Liver (tissue), 9 donors: Measurements from ENCODE around the gene CTNNAL1. TPM values are rescaled to one million over a fixed set of nuclear protein-coding genes. Genes with fewer than 3 reads are reported as not detected.

Experiments used
- DNase-seq: peaks from one replicate; pipeline ENCODE4 v3.0.0-alpha.2; 2017; ENCODE audit warnings: low spot score
- H3K27ac ChIP-seq, 2 donors: one replicate each; pipeline ENCODE4 v1.7.0; 2013; ENCODE audit warnings: inconsistent platforms in 2 of 2, low read length in 2 of 2, control low read depth in 1 of 2, low read depth in 1 of 2, mild to moderate bottlenecking in 1 of 2
- H3K27me3 ChIP-seq, 4 donors: one replicate each; pipeline versions ENCODE4 v1.6.1 to v1.7.0; 2013; ENCODE audit warnings: low read length in 3 of 4, inconsistent platforms in 1 of 4, mild to moderate bottlenecking in 1 of 4, moderate library complexity in 1 of 4; ENCODE audit not compliant: control insufficient read depth in 4 of 4, insufficient read depth in 4 of 4
- H3K36me3 ChIP-seq, 4 donors: one replicate each; pipeline versions ENCODE4 v1.6.1 to v1.7.0; 2013; ENCODE audit warnings: low read length in 3 of 4, mild to moderate bottlenecking in 3 of 4, low read depth in 1 of 4, moderate library complexity in 1 of 4; ENCODE audit not compliant: control insufficient read depth in 4 of 4, insufficient read depth in 3 of 4
- H3K4me1 ChIP-seq, 4 donors: one replicate each; pipeline versions ENCODE4 v1.6.1 to v1.7.0; 2013; ENCODE audit warnings: low read length in 3 of 4, mild to moderate bottlenecking in 3 of 4, moderate library complexity in 1 of 4; ENCODE audit not compliant: control insufficient read depth in 4 of 4, insufficient read depth in 4 of 4
- H3K4me3 ChIP-seq, 3 donors: one replicate each; pipeline versions ENCODE4 v1.6.1 to v1.7.0; 2013; ENCODE audit warnings: low read length in 3 of 3, control low read depth in 1 of 3, low read depth in 1 of 3, mild to moderate bottlenecking in 1 of 3
- H3K9ac ChIP-seq, 2 donors: one replicate each; pipeline ENCODE4 v1.7.0; 2013; ENCODE audit warnings: low read length in 2 of 2, mild to moderate bottlenecking in 2 of 2, moderate library complexity in 2 of 2, control low read depth in 1 of 2, low read depth in 1 of 2
- H3K9me3 ChIP-seq, 4 donors: one replicate each; pipeline versions ENCODE4 v1.6.1 to v1.7.0; 2013; ENCODE audit warnings: low read length in 3 of 4; ENCODE audit not compliant: control insufficient read depth in 4 of 4
- ATF3 ChIP-seq: IDR thresholded peaks from 2 replicates; pipeline ENCODE4 v1.6.1; 2016; ENCODE audit warnings: antibody characterized with exemption
- CTCF ChIP-seq: fragments of 150-350 bp; IDR thresholded peaks from 2 replicates; pipeline ENCODE4 v1.5.1; 2017; ENCODE audit warnings: improper control_type of control experiment, low read depth, low read length; ENCODE audit not compliant: missing input control
- EGR1 ChIP-seq, 2 donors: IDR thresholded peaks; 2 replicates each; pipeline ENCODE4 v1.6.1; 2016 to 2018; ENCODE audit warnings: antibody characterized with exemption in 2 of 2, low read depth in 2 of 2
- FOXA1 ChIP-seq: IDR thresholded peaks from 2 replicates; pipeline ENCODE4 v1.6.1; 2016; ENCODE audit warnings: antibody characterized with exemption
- FOXA2 ChIP-seq: IDR thresholded peaks from 2 replicates; pipeline ENCODE4 v1.6.1; 2016; ENCODE audit warnings: antibody characterized with exemption
- GABPA ChIP-seq, 2 donors: IDR thresholded peaks in 1 of 2; conservative IDR thresholded peaks in 1 of 2; 2 replicates each; pipeline ENCODE4 v1.6.1; 2016; ENCODE audit warnings: antibody characterized with exemption in 2 of 2, mild to moderate bottlenecking in 1 of 2, moderate library complexity in 1 of 2
- HNF4A ChIP-seq, 2 donors: conservative IDR thresholded peaks; 2 replicates each; pipeline ENCODE4 v1.6.1; 2016; ENCODE audit warnings: antibody characterized with exemption in 2 of 2, mild to moderate bottlenecking in 2 of 2
- HNF4G ChIP-seq: IDR thresholded peaks from 2 replicates; pipeline ENCODE4 v1.6.1; 2016; ENCODE audit warnings: antibody characterized with exemption
- JUND ChIP-seq, 2 donors: IDR thresholded peaks; 2 replicates each; pipeline ENCODE4 v1.6.1; 2016; ENCODE audit warnings: antibody characterized with exemption in 2 of 2
- MAX ChIP-seq: IDR thresholded peaks from 2 replicates; pipeline ENCODE4 v1.6.1; 2016; ENCODE audit warnings: antibody characterized with exemption
- NR2F2 ChIP-seq: IDR thresholded peaks from 2 replicates; pipeline ENCODE4 v1.6.1; 2016; ENCODE audit warnings: antibody characterized with exemption
- RAD21 ChIP-seq, 2 donors: IDR thresholded peaks; 2 replicates each; pipeline ENCODE4 v1.6.1; 2016; ENCODE audit warnings: antibody characterized with exemption in 2 of 2, mild to moderate bottlenecking in 2 of 2
- REST ChIP-seq: IDR thresholded peaks from 2 replicates; pipeline ENCODE4 v1.6.1; 2016; ENCODE audit warnings: antibody characterized with exemption, mild to moderate bottlenecking
- RXRA ChIP-seq, 2 donors: IDR thresholded peaks; 2 replicates each; pipeline ENCODE4 v1.6.1; 2017 to 2018; ENCODE audit warnings: antibody characterized with exemption in 2 of 2, mild to moderate bottlenecking in 1 of 2
- SP1 ChIP-seq: IDR thresholded peaks from 2 replicates; pipeline ENCODE4 v1.6.1; 2018; ENCODE audit warnings: antibody characterized with exemption, mild to moderate bottlenecking
- TAF1 ChIP-seq: conservative IDR thresholded peaks from 2 replicates; pipeline ENCODE4 v1.6.1; 2016; ENCODE audit warnings: antibody characterized with exemption, mild to moderate bottlenecking
- YY1 ChIP-seq: IDR thresholded peaks from 2 replicates; pipeline ENCODE4 v1.6.1; 2016; ENCODE audit warnings: antibody characterized with exemption, mild to moderate bottlenecking
- ZBTB33 ChIP-seq: IDR thresholded peaks from 2 replicates; pipeline ENCODE4 v1.6.1; 2016; ENCODE audit warnings: antibody characterized with exemption
- WGBS: extraction: QIAGEN DNeasy Blood & Tissue Kit; methylation state at CpG from one replicate; pipeline ENCODE4 v1.1.7; 2013; 5-methylcytosine and 5-hydroxymethylcytosine counted together
- polyA plus RNA-seq, 2 donors: library from polyadenylated mRNA; stranded (reverse) in 1 of 2; unstranded in 1 of 2; fragments of 200-250 nt in 1 of 2; fragments of >200 nt in 1 of 2; fragmentation: Nextera tagmentation in 1 of 2; extraction: Ambion mirVana in 1 of 2; gene quantifications; one replicate each; pipeline versions ENCODE4 v1.2.1 to v1.2.3, GENCODE V29; 2013 to 2015
- total RNA-seq, 2 donors: library from RNA; depleted of rRNA; stranded (reverse); fragments of >200 nt; gene quantifications; one replicate each; pipeline ENCODE4 v1.2.3, GENCODE V29; 2014
- donor health status: healthy.
- donor health status: healthy.
- donor health status: healthy.
- donor health status: healthy.
- donor health status: healthy.

CTNNAL1 gene
- total and polyA plus RNA-seq, 4 donors = 10.5 to 31.5 (median 18.6) TPM

GRCh38 chr9:109017061-109017460, 3.8 kb upstream of the CTNNAL1 start:
- Histone ChIP-seq H3K4me3 (no peak overlapping the region), H3K27ac (no peak overlapping the region), H3K9ac (no peak overlapping the region), H3K9me3 (no peaks in the 10 kb centered on the region), H3K27me3 (no peaks in the 10 kb centered on the region), H3K36me3 (peaks cover 0 to 6% (median 0%) of the 10 kb centered on the region in 4 donors), H3K4me1 (peaks cover 3 to 22% (median 10%) of the 10 kb centered on the region in 4 donors)
- DNase-seq = no peak
- TF ChIP-seq EGR1 (IDR thresholded peaks at IDR 0.05; ENCODE audit: low read depth in 2 of 2) = no peak
- no peak for TF ChIP-seq TAF1
- no peak for TF ChIP-seq YY1
- no peak for TF ChIP-seq RAD21 (IDR thresholded peaks at IDR 0.05)
- TF ChIP-seq NR2F2 = no peak
- no peak for TF ChIP-seq RXRA (IDR thresholded peaks at IDR 0.05)
- no peak for TF ChIP-seq ZBTB33
- no peak for TF ChIP-seq HNF4G
- TF ChIP-seq FOXA1 = no peak
- no peak for TF ChIP-seq JUND (IDR thresholded peaks at IDR 0.05)
- TF ChIP-seq GABPA (IDR thresholded peaks at IDR 0.05 in 1 of 2, conservative IDR thresholded peaks at IDR 0.05 in 1 of 2) = no peak
- no peak for TF ChIP-seq CTCF
- TF ChIP-seq ATF3 = no peak
- TF ChIP-seq FOXA2 = no peak
- TF ChIP-seq SP1 = no peak
- TF ChIP-seq MAX = no peak

GRCh38 chr9:109016132-109016531, 2.8 kb upstream of the CTNNAL1 start:
- Histone ChIP-seq H3K27me3 (no peaks in the 10 kb centered on the region), H3K9me3 (no peaks in the 10 kb centered on the region), H3K36me3 (peaks cover 0 to 4% (median 0%) of the 10 kb centered on the region in 4 donors), H3K4me1 (peaks cover 4 to 26% (median 11%) of the 10 kb centered on the region in 4 donors), H3K4me3 (no peak overlapping the region), H3K9ac (no peak overlapping the region), H3K27ac (no peak overlapping the region)
- no peak for TF ChIP-seq SP1
- no peak for TF ChIP-seq TAF1
- no peak for TF ChIP-seq ATF3
- no peak for TF ChIP-seq REST
- TF ChIP-seq MAX = no peak
- no peak for TF ChIP-seq ZBTB33
- TF ChIP-seq RXRA (IDR thresholded peaks at IDR 0.05) = no peak
- no peak for TF ChIP-seq GABPA (IDR thresholded peaks at IDR 0.05 in 1 of 2, conservative IDR thresholded peaks at IDR 0.05 in 1 of 2)
- TF ChIP-seq FOXA2 = no peak
- no peak for TF ChIP-seq YY1
- no peak for TF ChIP-seq FOXA1
- no peak for TF ChIP-seq NR2F2
- TF ChIP-seq EGR1 (IDR thresholded peaks at IDR 0.05; ENCODE audit: low read depth in 2 of 2) = no peak
- TF ChIP-seq HNF4A (conservative IDR thresholded peaks at IDR 0.05) = no peak
- TF ChIP-seq HNF4G = no peak
- 92% methylated on average over 1 of the region's 1 CpG for WGBS
- no peak for DNase-seq
